ACHN (cell line): ENCODE data around the gene SH3RF3.

ENCODE experiments used
- DNase-seq: peaks from one replicate; pipeline ENCODE4 v3.0.0-alpha.2; 2015
- in situ Hi-C: cut with HindIII; loops from 2 replicates; pipeline ENCODE4 v1.10.0; 2017; ENCODE audit warnings: low sequenced_read_pairs, low pct_ligation_motif_present, low pct_unique_long_range_greater_than_20kb

SH3RF3 gene

GRCh38 chr2:109322641-109323040 lies 193.6 kb downstream of the SH3RF3 start:
- in situ Hi-C loops: no loop called here
- no peak for DNase-seq

GRCh38 chr2:109324861-109325260 lies 195.9 kb downstream of the SH3RF3 start:
- in situ Hi-C loops: no loop called here
- DNase-seq: no peak

- in situ Hi-C loops: no loop called here
- no peak for DNase-seq
Observed at GRCh38 chr2:109325570-109325969, 196.6 kb downstream of the SH3RF3 start.

- in situ Hi-C loops: no loop called here
- no peak for DNase-seq
Observed at GRCh38 chr2:109326306-109326705, 197.3 kb downstream of the SH3RF3 start.

- in situ Hi-C loops: no loop called here
- DNase-seq: no peak
Observed at GRCh38 chr2:109330056-109330455, 201.1 kb downstream of the SH3RF3 start.

- in situ Hi-C loops: no loop called here
- DNase-seq: no peak
Observed at GRCh38 chr2:109331081-109331480, 202.1 kb downstream of the SH3RF3 start.

- peak; percentile 89 for DNase-seq
- in situ Hi-C loops: no loop called here
Observed at GRCh38 chr2:109331896-109332848, 203.2 kb downstream of the SH3RF3 start.

- DNase-seq: no peak
- in situ Hi-C loops: no loop called here
Observed at GRCh38 chr2:109332880-109333279, 203.9 kb downstream of the SH3RF3 start.

- in situ Hi-C loops: no loop called here
- peak; percentile 62 for DNase-seq
Observed at GRCh38 chr2:109333414-109334210, 204.6 kb downstream of the SH3RF3 start.

GRCh38 chr2:109335631-109336176 lies 206.7 kb downstream of the SH3RF3 start:
- peak; percentile 54 for DNase-seq
- in situ Hi-C loops: no loop called here

GRCh38 chr2:109336296-109336695 lies 207.3 kb downstream of the SH3RF3 start:
- DNase-seq: no peak
- in situ Hi-C loops: no loop called here

- in situ Hi-C loops: no loop called here
- no peak for DNase-seq
Observed at GRCh38 chr2:109337221-109337620, 208.2 kb downstream of the SH3RF3 start.

- no peak for DNase-seq
- in situ Hi-C loops: no loop called here
Observed at GRCh38 chr2:109339519-109339966, 210.5 kb downstream of the SH3RF3 start.

- in situ Hi-C loops: no loop called here
Observed at GRCh38 chr2:109340381-109340780, 211.4 kb downstream of the SH3RF3 start.

GRCh38 chr2:109341355-109342255 lies 212.6 kb downstream of the SH3RF3 start:
- DNase-seq: no peak
- in situ Hi-C loops: no loop called here

More at GRCh38 chr2:109340381-109340780, 211.4 kb downstream of the SH3RF3 start:
- no peak for DNase-seq

GRCh38 chr2:109342256-109342850 lies 213.3 kb downstream of the SH3RF3 start:
- in situ Hi-C loops: no loop called here

GRCh38 chr2:109342930-109343329 lies 213.9 kb downstream of the SH3RF3 start:
- in situ Hi-C loops: no loop called here
- DNase-seq: no peak

More at GRCh38 chr2:109342256-109342850, 213.3 kb downstream of the SH3RF3 start:
- no peak for DNase-seq

GRCh38 chr2:109343460-109343859 lies 214.5 kb downstream of the SH3RF3 start:
- in situ Hi-C loops: no loop called here
- no peak for DNase-seq
